NB4 (cell line): ENCODE measurements around the gene CPEB3.

Experiments used
- MAX ChIP-seq: IDR thresholded peaks from 2 replicates; pipeline ENCODE4 v1.6.1; 2011; ENCODE audit warnings: low read depth, low read length
- TF ChIP-seq, protein P1 (sequence below): IDR thresholded peaks from one replicate; pipeline ENCODE4 v1.5.1; 2012; ENCODE audit warnings: low read depth, low read length

DNA sequence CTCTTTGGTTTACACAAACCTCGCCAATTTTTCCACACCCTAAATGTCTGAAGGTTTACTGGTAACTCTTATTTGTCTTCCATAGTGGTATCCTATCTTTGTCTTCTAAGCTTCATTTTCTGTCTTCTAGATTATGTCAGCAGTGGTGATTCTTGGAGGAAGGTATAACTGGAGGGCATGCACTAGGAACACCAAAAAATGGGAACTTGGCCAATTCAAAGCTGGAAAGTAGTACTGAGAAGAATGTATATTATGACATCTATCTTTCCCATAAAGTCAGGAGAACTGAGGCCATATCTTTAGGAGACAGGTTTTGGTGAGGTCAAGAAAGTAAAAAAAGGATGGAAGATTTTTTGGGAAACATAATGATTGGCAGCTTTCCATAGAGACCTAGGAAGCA is 113.3 kb downstream of the CPEB3 start:
- TF ChIP-seq, protein P1, sequence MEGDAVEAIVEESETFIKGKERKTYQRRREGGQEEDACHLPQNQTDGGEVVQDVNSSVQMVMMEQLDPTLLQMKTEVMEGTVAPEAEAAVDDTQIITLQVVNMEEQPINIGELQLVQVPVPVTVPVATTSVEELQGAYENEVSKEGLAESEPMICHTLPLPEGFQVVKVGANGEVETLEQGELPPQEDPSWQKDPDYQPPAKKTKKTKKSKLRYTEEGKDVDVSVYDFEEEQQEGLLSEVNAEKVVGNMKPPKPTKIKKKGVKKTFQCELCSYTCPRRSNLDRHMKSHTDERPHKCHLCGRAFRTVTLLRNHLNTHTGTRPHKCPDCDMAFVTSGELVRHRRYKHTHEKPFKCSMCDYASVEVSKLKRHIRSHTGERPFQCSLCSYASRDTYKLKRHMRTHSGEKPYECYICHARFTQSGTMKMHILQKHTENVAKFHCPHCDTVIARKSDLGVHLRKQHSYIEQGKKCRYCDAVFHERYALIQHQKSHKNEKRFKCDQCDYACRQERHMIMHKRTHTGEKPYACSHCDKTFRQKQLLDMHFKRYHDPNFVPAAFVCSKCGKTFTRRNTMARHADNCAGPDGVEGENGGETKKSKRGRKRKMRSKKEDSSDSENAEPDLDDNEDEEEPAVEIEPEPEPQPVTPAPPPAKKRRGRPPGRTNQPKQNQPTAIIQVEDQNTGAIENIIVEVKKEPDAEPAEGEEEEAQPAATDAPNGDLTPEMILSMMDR = no peak
- TF ChIP-seq MAX = no peak
